ENCODE results near the gene RENBP.

Gene RENBP

DNA sequence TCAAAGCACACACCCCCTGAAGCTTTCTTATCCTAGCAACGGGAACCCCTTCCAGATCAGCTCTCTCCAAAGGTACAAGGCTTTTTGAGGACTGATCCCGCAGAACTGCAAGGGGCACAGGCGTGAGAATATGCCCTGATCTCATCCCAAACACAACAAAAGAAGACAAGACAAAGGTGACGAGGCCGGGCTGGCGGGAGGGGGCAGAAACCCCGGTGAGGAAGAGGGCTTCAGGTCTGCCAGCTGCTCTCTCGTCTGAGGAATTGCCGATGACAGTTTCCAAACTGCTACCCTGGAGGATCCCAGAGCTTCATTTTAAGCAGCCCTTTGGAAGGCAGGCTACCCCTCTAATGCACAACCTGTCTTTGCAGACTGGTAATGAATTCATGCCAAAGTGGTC, 23.8 kb upstream of the RENBP start:
- POLR2A ChIA-PET = interaction anchor here (1.1 kb wide), 1 partner anchor 21 kb away, joined by 4 read pairs; no protein-coding TSS in a partner anchor
- H3K9me3 ChIP-seq (ENCODE audit: control insufficient read depth, insufficient read depth, low read depth, low read length) = no peaks in the 10 kb centered on the region

DNA sequence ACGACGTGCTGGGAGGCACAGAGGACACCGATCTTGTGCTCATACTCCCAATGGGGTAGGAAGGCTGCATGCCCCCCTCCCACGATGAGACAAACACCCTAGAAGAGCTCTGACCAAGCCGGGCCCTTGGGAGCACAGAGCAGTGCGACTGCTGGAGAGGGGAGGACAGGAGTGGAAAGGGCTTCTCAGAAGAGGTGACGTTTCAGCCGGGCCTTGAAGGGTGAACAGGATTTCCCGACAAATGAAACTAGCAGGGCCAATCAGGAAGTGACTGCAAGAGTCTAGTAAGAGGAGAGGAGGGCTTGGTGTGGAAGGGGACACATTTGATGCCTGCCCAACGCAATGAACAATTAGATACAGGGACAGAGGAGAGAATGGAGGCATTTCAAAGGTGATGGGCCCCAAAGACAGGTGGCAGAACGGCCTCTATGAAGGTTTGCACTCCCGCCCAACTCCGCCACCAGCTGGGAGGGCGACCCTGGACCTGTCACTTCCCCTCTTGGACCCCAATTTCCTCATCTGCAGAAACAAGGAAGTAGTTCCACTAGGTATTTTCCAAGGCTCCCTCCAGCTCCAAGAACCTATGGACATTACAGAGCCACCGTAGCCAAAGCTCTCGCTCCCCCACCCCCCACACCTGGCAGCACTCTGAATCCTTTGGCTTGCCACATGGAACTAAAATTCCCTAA, 23.2 kb upstream of the RENBP start:
- ChIA-PET CTCF (interaction anchor here (0.6 to 7.0 kb wide), 10 partner anchors 14 to 506 kb away, joined by 3 to 65 read pairs (median 4); no protein-coding TSS in a partner anchor), POLR2A (interaction anchor here (1.1 to 1.5 kb wide), 2 partner anchors 21 to 28 kb away, joined by 4 to 6 read pairs; no protein-coding TSS in a partner anchor)
- Histone ChIP-seq H3K4me3 (ENCODE audit: low read depth, low read length) (no peak overlapping the region), H3K4me1 (ENCODE audit: control insufficient read depth, insufficient read depth, low read length) (peaks cover 4% of the 10 kb centered on the region; the same call in 1 of the 2 replicates), H3K27ac (ENCODE audit: extremely low read depth, low read depth, low read length) (no peak overlapping the region), H3K36me3 (ENCODE audit: control insufficient read depth in 2 of 2, insufficient read depth in 1 of 2, low read length in 2 of 2) (peaks cover 5 to 55% of the 10 kb centered on the region in 2 experiments; a peak in 2 of 3 replicates), H3K9me3 (ENCODE audit: control insufficient read depth, insufficient read depth, low read depth, low read length) (no peaks in the 10 kb centered on the region)
- no peak for TF ChIP-seq SP3 (tag by site-specific recombination; IDR thresholded peaks at IDR 0.05)
- peak; percentile 38; the same call in 1 of the 2 replicates for TF ChIP-seq ZNF600 (tag by site-specific recombination; IDR thresholded peaks at IDR 0.05)

More for the DNA sequence above, 23.8 kb upstream of the RENBP start:
- Histone ChIP-seq H3K27ac (ENCODE audit: extremely low read depth, low read depth, low read length) (no peak overlapping the region; the same call in 1 of the 2 replicates), H3K36me3 (ENCODE audit: control insufficient read depth in 2 of 2, insufficient read depth in 1 of 2, low read length in 2 of 2) (peaks cover 5 to 50% of the 10 kb centered on the region in 2 experiments; a peak in 2 of 3 replicates), H3K4me3 (ENCODE audit: low read depth, low read length) (no peak overlapping the region), H3K4me1 (ENCODE audit: control insufficient read depth, insufficient read depth, low read length) (peaks cover 6% of the 10 kb centered on the region)
- TF ChIP-seq ZSCAN30 (tag by site-specific recombination; IDR thresholded peaks at IDR 0.05) = no peak
- no peak for TF ChIP-seq ZBTB21 (tag by site-specific recombination; IDR thresholded peaks at IDR 0.05)
- no peak for TF ChIP-seq ZNF416 (tag by site-specific recombination; IDR thresholded peaks at IDR 0.05)
- no peak for TF ChIP-seq ZNF514 (tag by site-specific recombination; IDR thresholded peaks at IDR 0.05)
- CTCF ChIA-PET = interaction anchor here (0.6 to 7.0 kb wide), 6 partner anchors 15 to 338 kb away, joined by 3 to 65 read pairs (median 4); no protein-coding TSS in a partner anchor

DNA sequence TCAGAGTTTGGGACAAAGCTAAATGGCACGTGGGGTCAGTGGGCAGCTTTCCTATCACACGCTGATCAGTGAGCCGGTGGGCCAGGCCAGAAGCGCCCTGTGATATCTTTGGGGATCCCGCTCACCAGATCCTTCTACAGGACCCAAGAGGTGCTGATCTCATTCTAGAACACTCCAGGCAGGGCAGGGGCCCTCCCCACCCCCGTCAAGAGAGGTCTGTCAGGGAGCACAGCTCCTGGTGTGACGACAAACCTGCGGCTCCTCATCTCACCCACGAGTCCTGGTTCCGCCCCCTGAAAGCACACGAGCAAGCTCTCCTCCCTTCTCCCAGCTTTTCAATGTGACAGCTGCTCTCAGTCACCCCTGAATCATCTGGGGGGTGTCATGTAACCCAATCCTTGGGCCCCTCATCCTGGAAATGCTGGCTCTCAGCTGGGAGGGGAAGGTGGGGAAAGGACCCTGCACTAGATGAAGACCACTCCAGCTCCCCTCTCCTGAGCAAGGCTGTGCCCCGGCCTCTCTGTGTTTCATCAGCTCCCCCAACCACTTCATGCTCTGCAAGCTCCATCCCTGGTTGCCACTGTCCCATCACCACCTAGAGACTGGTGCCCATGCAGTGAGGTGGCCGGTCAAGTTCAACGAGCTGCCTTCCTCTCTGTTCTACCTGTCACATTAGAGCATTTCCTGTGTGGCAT, 22.5 kb upstream of the RENBP start:
- H3K9me3 ChIP-seq (ENCODE audit: control insufficient read depth, insufficient read depth, low read depth, low read length) = no peaks in the 10 kb centered on the region
- H3K4me1 ChIP-seq (ENCODE audit: control insufficient read depth, insufficient read depth, low read length) = peaks cover 4% of the 10 kb centered on the region; the same call in 1 of the 2 replicates
- TF ChIP-seq ZNF23 (tag by site-specific recombination; IDR thresholded peaks at IDR 0.05; ENCODE audit: borderline replicate concordance) (no peak), SCRT2 (tag by site-specific recombination; IDR thresholded peaks at IDR 0.05) (0 out of 2 replicates have a peak, but pooled peaks have one; percentile 22), ZFHX2 (tag by site-specific recombination; conservative IDR thresholded peaks at IDR 0.05) (peak; percentile 33; the same call in 1 of the 2 replicates), ZNF398 (tag by site-specific recombination; IDR thresholded peaks at IDR 0.05) (no peak), ZNF610 (tag by site-specific recombination; IDR thresholded peaks at IDR 0.05; ENCODE audit: borderline replicate concordance) (no peak)
- peaks cover 9 to 62% of the 10 kb centered on the region in 2 experiments; a peak in 2 of 3 replicates for H3K36me3 ChIP-seq (ENCODE audit: control insufficient read depth in 2 of 2, insufficient read depth in 1 of 2, low read length in 2 of 2)
- no peak overlapping the region for H3K4me3 ChIP-seq (ENCODE audit: low read depth, low read length)
- ChIA-PET CTCF (interaction anchor here (0.6 to 7.0 kb wide), 7 partner anchors 13 to 505 kb away, joined by 3 to 65 read pairs (median 4); no protein-coding TSS in a partner anchor), POLR2A (interaction anchor here (0.6 to 1.5 kb wide), 3 partner anchors 18 to 871 kb away, joined by 3 to 6 read pairs (median 3); no protein-coding TSS in a partner anchor)
- no peak overlapping the region for H3K27ac ChIP-seq (ENCODE audit: extremely low read depth, low read depth, low read length)

- CTCF ChIA-PET = interaction anchor here (1.5 to 7.0 kb wide), 3 partner anchors 13 to 47 kb away, joined by 4 to 65 read pairs (median 5); no protein-coding TSS in a partner anchor
These were observed 21.8 kb upstream of the RENBP start for GRCh38 chrX:153966283-153966688.

More at GRCh38 chrX:153966283-153966688, 21.8 kb upstream of the RENBP start:
- H3K27ac ChIP-seq (ENCODE audit: extremely low read depth, low read depth, low read length) = no peak overlapping the region
- peaks cover 13 to 69% of the 10 kb centered on the region in 2 experiments; a peak in 2 of 3 replicates for H3K36me3 ChIP-seq (ENCODE audit: control insufficient read depth in 2 of 2, insufficient read depth in 1 of 2, low read length in 2 of 2)
- POLR2A ChIA-PET = interaction anchor here (0.6 to 1.5 kb wide), 3 partner anchors 18 to 872 kb away, joined by 3 to 6 read pairs (median 3); no protein-coding TSS in a partner anchor
- no peak overlapping the region for H3K4me3 ChIP-seq (ENCODE audit: low read depth, low read length)
- TF ChIP-seq PBX3 (CRISPR knock-in tag; IDR thresholded peaks at IDR 0.05) = 0 out of 2 replicates have a peak, but pooled peaks have one; percentile 32
- no peak for TF ChIP-seq ZNF664 (tag by site-specific recombination; IDR thresholded peaks at IDR 0.05)
- H3K4me1 ChIP-seq (ENCODE audit: control insufficient read depth, insufficient read depth, low read length) = peaks cover 4% of the 10 kb centered on the region; the same call in 1 of the 2 replicates
- no peaks in the 10 kb centered on the region for H3K9me3 ChIP-seq (ENCODE audit: control insufficient read depth, insufficient read depth, low read depth, low read length)
